ENCODE data around the gene RTN4R.
"Not testable (repeated sequence)": the region's sequence is repeated elsewhere in the genome, so short reads cannot be mapped to it uniquely, and the experiment has no call there.

Gene RTN4R

DNA sequence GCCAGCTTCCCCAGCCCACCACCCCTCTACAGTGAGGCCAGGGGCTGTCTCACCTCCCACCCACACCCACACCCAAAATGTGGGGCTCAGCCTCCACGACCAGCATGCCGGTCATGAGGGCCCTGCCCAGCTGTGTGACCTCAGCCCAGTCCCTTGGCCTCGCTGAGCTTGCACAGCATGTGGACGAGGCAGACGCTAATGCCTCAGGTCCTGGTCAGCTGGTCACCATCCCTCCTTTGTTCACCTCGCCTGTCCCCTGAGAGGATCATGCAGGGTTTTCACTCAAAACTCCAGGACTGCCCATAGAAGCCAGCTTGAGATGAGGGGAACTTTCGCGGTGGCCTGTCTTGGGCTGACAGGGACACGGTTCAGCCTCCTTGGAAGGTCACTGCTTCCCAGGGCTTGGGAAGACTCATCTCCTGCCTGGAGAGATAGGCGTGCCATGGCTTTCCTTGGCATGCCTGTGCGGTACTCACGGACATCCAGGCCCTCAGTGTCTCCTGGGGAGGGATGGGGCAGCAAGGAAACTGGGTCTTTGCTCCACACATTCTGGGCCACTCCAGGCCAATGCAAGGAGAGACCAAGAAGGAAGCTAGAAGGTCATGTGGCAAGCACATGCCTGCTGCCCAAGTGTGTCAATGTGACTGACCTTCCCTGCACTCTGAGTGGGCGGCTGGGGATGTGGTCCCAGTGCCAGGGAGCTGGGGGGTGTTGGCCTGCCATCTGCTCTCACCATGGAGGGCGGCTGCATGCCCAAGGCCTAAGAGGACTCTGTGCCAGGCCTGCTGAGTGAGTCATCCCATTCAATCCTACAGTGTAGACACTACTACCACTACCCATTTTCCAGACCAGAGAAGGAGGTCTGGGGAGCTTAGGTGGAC lies 3.2 kb upstream of the RTN4R start:
- no peak for DNase-seq (ENCODE audit: low spot score)

DNA sequence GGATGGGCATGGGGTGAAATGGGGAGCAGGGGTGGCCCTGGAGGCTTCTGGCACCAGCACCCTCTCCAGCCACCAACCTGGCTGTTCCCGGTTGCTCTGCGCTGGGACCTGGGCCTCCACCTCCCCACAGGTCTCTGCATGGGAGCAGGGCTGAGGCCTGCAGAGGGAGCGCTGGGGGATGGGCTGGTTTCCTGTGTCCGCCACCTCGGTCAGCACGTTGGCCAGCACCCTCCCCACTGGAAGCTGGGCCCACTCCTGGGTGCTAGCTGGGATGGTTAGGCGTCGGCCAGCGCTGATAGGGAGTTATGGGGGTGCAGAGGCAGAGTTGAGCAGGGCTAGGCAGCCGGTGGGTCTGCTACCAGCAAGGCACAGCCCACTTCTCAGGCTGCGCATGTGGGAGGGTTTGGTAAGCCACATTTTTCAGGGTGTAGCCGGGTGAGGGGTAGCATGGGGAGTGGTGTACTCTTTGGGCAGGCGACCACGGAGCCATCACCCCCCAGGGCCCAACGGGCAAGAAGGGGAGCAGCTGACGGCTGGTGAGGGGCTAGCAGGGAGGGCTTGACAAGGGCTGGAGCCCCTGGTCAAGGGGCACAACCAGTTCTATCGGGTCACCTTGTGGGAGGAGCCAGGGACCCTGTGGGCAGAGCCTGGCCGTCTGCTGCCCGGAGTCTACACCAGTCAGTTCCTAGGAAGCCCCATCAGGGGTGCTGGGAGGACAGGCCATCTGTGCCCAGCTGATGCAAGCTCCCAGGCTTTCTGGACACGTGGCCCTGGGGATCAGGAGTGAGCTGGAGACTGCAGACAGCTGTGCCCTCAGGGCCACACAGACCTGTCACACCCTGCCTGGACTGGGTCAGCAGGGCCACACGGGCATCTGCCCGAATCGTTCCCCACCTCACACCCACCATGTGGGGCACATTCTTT lies 2.3 kb upstream of the RTN4R start:
- not testable (repeated sequence) for DNase-seq (ENCODE audit: low spot score)

DNA sequence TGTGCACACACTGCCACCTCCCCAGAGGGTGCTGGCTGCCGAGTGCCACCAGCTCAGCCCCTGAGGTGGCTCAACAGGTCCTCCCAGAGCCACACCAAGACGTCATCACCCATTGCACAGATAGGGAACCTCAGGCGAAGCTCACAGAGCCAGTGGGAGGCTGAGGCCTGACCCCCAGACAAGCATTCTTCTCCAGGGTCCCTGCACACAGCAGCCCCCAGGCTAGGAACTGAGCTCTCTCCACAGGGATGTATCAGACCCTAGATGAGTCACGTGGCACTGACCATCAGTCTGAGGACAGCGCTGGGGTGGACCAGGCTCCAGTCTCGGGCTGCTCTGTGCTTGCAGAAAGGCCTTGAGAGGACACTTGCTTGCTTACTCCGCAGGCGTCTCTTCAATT lies 1.6 kb upstream of the RTN4R start:
- not testable (repeated sequence) for DNase-seq (ENCODE audit: low spot score)

DNA sequence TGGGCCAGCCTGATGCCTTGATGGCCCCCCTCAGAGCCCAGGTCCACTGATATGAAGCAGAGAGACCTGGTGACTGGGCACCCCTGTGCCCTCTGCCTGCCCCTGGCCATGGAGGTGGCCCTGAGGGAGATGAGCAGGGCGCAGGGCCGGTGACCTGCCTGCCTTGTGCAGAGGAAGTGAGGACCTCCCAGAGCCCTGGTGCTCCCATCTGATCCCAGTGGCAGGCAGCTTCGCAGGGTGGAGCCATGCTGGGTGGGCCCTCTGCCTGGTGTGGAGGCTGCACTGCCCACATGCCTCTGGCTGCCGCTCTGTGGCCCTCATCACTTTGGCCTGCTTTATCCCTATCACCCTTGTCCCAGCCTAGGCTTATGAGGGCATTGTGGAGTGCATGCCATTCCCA lies 1.1 kb upstream of the RTN4R start:
- DNase-seq (ENCODE audit: low spot score): not testable (repeated sequence)

DNA sequence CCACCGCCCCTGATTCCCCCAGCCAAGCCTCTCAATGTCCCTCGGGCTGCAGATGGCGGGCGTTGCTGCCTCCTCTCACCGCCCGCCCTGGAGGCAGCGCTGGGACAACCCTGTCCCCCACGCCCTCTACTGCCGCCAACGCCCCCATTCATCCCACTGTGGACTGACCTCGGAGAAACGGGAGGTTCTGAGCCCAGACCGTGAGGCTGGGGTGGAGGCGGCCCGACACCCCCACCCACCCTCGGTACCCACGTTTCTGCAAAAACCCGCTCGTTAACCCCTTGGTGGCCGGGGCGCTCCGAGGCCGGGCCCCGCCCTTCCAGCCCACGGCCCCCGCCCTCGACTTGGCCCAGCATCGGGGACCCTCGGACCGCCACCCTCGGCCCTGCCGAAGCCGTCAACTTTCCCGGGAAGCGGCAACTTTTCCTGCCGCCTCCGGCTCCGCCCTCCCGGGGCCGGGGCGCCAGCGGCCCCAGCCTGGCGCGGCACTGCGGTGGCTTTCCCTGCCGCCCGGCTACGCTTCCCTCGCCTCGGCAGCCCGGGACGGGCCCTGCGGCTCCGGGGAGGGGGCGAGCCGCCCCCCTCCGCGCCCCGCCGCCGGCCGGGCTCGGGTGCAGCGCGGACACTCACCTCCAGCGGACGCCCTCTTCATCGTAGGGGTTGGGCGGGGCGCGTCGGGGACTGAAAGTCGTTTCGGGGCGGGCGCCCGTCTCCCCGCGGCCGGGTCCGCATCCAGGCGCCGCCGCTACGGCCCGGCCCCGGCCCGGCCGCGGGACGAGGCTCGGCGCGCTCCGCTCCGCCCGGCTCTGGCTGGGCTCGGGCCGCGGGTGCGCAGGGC lies 458 bp downstream of the RTN4R start:
- DNase-seq (ENCODE audit: low spot score): no peak

DNA sequence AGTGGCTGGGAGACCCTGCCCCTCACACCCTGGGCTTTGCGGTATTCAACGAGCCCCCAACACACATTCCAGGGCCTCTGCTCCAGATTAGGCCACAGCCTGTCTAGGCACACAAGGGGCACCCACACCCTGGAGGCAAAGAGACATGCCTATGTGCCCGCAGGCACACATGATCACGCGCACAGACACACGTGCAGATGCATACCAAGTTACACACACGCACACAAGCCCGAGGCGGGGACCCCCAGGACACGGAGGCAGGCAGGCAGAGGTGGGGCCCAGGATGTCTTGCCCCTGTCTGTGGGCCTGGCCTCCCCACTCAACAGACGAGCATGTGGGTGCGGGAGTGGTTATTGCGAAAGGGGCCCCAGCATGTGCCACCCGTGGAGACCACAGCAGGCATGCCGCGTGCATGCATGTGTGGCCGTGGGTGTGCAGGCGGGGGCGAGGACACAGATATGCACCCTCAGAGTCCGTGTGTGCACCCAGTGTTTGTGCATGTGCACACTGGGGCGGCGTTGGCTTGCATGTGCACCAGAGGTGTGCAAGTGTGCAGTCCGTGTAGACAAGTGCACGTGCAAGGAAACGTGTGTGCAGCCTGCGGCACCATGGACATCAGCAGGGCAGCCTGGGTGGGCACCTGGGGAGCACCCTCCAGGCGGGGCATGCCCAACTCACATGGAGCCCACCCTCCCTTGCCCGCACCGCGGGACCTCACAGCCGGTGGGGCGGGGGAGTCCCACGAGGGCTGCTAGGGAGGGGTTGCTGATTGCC lies 1.3 kb downstream of the RTN4R start:
- DNase-seq (ENCODE audit: low spot score): not testable (repeated sequence)

DNA sequence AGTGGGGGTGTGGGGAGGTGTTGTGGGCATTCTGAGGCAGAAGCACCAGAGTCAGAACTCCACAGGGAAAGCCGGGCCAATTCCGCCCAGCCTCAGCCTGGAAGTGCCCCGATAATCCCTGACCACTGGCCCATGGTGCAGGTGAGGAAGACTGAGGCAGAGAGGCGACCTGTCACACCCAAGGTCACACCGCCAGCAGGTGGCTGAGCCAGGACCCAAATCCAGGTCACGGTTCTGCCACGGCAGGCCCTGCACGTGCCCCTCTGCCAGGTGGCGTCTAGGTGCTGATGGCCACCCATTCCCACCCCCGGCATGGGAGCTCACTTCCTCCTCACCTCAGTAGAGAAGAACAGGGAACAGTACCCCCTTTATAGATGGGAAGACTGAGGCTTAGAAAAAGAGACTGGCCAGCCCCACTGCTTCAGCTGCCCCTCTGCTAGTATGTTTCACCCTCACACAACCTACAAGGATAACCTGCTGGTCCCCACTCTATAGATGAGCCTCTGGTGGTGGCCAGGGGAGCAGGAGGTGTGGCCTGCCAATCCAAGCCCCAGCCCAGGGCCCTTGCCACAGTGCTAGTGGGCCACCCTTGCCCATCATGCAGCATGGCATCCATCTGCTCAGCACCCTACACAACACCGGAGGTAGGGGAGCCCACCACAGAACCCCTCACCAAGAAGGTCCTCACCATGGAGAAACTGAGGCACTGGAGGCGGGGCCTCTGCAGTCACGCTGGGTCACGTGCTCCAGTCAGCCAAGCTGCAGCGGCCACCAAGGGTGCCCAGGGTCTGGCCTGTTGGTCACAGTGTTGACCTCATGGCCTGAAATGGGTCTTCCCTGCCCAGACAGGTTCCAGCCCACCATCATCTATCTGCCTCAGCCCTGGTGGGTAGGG lies 2.1 kb downstream of the RTN4R start:
- DNase-seq (ENCODE audit: low spot score): not testable (repeated sequence)

DNA sequence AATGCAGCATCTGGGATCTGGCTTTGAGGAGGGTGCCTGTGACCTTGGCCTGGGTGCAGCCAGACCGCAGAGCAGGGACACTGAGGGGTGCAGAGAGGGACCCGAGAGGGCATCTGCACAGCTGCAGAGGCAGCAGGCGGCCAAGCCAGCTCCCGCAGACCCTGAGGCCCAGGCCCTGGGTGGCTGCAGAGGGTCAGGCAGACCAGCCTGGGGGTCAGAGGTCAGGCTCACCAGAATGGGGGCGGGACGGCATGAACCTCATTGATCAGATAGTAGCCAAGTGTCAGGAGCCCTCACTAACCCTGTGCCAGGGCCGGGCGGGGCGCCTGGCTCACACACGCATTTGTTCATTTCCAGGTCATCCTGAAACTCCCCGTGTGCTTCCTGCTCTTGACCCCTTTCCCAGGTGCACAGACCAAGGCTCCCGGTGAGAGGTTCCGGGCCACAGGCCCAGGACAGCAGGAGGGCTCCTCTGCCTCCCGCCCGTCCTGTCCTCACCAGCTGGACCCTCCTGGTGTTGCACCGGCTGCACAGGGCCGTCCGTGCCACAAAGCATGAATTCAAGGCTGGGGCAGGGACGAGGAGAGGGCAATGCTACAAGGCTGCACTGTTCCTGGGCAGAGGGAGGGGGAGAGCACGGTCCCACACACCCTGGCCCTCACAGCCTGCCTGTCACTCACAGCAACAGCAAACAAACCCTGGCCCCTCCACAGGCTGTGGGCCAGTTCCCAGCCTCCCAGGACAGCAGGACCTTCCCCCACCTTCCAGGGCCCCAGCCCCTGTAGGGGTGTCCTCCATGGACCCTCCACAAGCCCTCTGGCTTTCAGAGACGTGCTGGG lies 3.3 kb downstream of the RTN4R start:
- no peak for DNase-seq (ENCODE audit: low spot score)

DNA sequence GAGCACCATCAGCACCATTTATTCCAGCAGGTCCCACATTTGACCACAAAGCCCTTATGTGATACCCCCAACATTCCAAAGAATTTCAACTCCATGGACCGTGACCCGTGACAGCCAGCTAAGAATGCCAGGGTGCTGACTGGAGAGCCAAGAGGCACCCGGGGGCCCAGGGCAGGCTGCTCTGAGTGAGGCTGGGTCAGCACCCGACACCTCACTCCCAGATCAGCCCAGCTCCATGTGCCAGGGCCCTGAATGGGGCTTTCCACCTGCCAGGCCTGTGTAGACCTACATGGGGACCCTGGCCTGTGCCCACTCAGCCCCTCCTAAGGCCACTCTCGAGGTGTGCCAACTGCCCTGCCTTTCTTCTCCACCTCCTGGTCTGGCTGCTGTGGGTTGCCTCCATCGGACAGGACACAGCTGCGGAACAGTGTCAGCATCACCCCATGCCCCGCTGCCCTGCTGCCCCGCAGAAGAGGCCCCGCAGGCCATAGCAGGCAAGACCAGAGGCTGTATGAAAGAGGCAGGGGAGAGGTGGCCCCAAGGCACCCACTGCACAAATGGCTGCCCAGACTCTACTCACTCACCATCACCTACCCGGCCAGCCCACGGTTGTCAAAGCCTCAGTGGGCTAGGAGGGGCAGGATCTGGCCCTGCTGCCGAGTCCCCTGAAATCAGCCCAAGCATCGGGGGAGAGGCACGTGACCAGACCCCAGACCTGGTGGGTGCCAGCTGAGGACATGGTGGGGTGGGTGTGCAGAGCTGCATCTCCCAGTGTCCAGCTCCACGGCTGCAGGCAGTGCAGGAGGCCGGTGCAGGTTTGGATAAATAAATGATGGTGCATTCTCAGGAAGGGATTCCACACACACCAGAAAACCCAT lies 4.5 kb downstream of the RTN4R start:
- not testable (repeated sequence) for DNase-seq (ENCODE audit: low spot score)

DNA sequence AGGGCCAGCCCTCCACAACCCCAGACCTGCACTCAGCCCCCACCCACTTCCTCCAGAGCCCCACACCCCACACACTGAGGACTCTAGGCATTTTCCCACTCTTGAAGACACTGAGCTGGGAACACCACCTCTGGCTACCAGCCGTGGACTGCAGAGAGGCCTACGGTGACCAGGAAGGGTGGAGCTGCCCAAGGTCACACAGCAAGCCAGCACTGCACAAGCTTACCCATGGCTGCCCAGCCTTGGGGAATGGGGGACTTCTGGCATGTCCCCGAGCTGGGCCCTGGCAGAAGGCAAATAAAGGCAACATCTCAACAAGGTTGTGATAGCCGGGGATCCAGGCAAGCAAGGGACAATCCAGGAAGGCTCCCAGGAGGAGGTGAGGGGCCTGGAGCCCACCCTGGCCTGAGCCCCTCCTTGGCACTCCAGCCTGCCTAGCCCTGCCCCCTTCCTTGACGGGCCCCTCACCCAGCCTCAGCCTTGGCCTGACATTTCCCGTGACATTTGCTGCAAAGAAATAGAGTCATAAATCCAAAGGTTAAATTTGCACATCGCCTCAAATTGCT lies 5.5 kb downstream of the RTN4R start:
- DNase-seq (ENCODE audit: low spot score): no peak

DNA sequence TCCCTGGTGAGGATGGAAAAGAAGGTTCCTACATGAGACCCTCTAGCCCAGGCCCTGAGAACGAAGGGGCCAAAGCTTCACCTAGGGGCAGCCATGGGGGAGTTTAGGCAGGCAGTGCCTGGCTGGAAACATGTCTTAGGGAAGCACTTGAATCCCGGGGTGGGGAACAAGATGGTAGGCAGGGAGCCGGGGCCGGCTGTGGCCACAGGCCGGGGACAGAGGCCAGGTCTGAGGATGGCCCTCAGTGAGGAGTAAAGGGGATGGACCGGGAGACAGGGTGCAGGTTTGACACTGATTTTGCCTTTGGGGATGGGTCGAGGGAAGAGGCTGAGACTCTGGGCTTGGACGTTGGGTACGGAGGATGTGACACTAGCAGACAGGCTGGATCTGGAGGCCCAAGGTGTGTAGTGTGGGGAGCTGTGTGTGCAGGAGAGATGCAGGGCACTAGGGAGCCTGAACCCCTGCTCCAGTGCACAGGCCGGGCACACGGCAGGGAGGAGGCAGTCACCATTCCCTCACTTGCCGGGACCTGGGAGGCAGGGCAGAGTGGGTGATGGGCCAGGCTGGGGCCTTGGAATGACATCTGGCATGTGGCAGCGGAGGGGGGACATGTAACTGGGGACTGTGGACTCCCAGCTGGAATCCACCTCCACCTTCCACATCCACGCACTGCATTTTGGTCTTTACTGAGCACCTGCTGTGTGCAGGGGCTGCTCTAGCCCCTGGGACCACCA lies 6.1 kb downstream of the RTN4R start:
- DNase-seq (ENCODE audit: low spot score): no peak

DNA sequence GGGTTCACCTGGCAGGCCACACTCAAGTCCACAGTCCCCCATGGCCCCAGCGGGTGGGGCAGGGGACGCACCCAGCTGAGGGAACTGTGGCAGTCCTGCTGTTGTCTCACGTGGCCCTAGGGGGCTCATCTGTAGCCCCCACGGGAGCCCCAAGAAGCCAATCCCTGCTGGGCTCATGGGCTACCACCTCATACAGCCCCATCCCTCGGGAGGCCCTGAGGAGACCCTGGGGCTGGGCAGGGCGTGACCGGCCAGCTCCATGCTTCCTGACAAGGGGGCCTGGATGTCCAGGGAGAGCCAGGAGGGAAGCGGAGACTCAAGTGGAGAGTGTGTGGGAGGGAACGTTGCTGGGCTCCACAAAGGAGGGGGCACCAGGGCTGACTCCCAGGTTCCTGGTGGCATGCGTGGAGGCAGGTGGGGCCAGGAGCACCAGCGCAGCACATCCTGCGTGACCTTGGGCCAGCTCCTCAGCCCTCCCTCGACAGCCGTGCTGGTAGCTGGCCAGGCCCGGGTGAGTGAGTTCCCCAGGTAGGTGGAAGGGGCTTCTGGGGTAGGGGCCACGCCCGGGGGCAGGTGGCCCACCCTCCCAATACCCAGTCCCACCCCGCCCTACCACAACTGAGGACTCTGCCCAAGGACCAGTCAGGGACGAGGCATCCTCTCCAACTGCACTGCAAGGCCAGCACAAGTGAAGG lies 7.9 kb downstream of the RTN4R start:
- DNase-seq (ENCODE audit: low spot score): no peak

DNA sequence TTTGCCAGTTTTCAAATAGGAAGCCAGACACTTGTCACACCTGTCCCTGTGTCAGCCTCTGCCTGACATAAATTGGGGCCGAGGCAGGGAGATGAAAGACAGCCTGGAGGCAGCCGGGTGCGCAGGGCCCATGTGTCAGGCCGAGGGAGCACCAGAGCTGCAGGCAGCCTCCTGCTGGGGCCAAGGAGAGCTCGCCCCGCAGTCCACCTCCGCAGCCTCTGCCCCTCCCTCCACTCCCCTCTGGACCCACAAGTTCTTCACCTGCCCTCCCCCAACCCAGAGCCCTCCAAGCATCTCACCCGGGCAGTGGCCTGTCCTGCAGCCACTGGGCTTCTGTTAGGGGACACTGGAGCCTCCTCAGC lies 8.8 kb downstream of the RTN4R start:
- no peak for DNase-seq (ENCODE audit: low spot score)

DNA sequence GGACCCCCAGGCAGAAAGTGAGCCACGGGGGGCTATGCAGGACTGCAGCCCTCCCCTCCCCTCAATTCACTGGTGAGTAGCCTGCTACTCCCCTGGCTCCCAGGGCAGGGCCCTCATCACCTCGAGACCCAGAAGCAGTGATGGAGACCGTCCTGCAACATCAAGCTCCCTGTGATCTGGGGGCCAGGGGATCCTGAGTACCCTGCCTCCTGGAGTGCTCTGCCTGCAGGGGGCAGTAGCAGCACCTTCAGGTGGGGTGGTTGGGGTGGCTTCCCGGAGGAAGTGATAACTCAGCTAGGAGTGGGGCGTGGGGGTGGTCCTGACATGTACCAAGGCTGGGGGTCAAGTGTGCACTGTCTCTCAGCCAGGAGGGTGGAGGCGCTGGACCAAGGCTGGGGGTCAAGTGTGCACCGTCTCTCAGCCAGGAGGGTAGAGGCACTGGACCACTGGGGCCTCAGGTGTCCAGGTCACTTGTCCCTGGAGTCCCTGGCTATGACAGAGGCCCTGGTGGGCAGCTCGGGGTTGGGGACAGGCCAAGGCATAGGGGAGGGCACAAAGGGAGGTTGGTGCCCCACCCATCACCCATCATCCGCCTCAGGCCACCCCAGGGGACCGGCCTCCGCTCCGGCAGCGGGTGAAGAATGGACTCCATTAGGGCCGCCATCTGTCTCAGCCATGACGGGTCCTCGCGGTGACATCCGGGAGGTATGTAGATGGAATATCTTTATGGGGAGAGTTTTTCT lies 9.4 kb downstream of the RTN4R start:
- DNase-seq (ENCODE audit: low spot score): peak; percentile 75

DNA sequence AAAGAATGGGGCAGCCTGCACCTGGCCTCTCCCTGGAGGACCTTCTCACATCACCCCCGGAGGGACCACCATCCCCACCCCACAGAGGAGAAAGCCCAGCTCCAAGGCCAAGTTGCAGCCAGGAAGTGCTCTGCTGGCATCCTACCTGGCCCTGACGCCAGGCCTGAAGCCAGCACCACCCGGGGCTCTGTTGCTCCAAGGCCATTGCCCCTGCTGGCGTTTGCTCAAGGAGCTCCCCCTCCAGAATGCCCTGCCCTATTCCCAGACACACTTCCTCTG lies 10.2 kb downstream of the RTN4R start:
- no peak for DNase-seq (ENCODE audit: low spot score)
